Suprapubic skin (tissue), 4 donors: ENCODE data around the gene TSPAN14. TPM values are rescaled to one million over a fixed set of nuclear protein-coding genes. Genes with fewer than 3 reads are reported as not detected.
A peak's percentile ranks its signal among the peaks of the same experiment; 100 is the strongest.

ENCODE experiments used
- DNase-seq, 2 donors: peaks; one replicate each; pipeline ENCODE4 v3.0.0-alpha.2; 2019; ENCODE audit warnings: low spot score in 2 of 2
- H3K27ac ChIP-seq: fragments of 200-600 bp; sonication (generic); one replicate; pipeline ENCODE4 v1.5.1; 2019
- H3K27me3 ChIP-seq: fragments of 200-600 bp; sonication (generic); one replicate; pipeline ENCODE4 v1.5.1; 2019
- H3K36me3 ChIP-seq: fragments of 200-600 bp; sonication (generic); one replicate; pipeline ENCODE4 v1.5.1; 2019
- H3K4me1 ChIP-seq: fragments of 200-600 bp; sonication (generic); one replicate; pipeline ENCODE4 v1.5.1; 2019
- H3K4me3 ChIP-seq: fragments of 200-600 bp; sonication (generic); one replicate; pipeline ENCODE4 v1.5.1; 2019; ENCODE audit warnings: mild to moderate bottlenecking
- H3K9me3 ChIP-seq: fragments of 200-600 bp; sonication (generic); one replicate; pipeline ENCODE4 v1.5.1; 2019
- EP300 ChIP-seq: sonication (generic); formaldehyde crosslinking; IDR thresholded peaks from one replicate; pipeline ENCODE4 v1.6.1; 2017; ENCODE audit warnings: antibody characterized with exemption
- POLR2A ChIP-seq, 2 donors: fragments of 450-650 bp; IDR thresholded peaks; one replicate each; pipeline ENCODE4 v1.6.1; 2017; ENCODE audit warnings: antibody characterized with exemption in 2 of 2, mild to moderate bottlenecking in 2 of 2, moderate library complexity in 2 of 2
- POLR2AphosphoS5 ChIP-seq, 3 donors: sonication (generic); formaldehyde crosslinking; IDR thresholded peaks; one replicate each; pipeline ENCODE4 v1.6.1; 2017; ENCODE audit warnings: antibody characterized with exemption in 3 of 3
- WGBS: methylation state at CpG from one replicate; pipeline ENCODE4 v1.1.5; 2018; 5-methylcytosine and 5-hydroxymethylcytosine counted together
- total RNA-seq, 4 donors: library from RNA; depleted of rRNA; stranded (reverse); fragments of >200 nt; gene quantifications; one replicate each; pipeline ENCODE4 v1.1.0, GENCODE V29; 2016
- TF ChIP-seq, protein P1 (sequence below), 2 donors: fragments of 200-600 bp in 1 of 2; fragments of 450-650 bp in 1 of 2; sonication (generic) in 1 of 2; IDR thresholded peaks; one replicate each; pipeline ENCODE4 v1.5.1; 2016 to 2019; ENCODE audit warnings: antibody characterized with exemption in 2 of 2, mild to moderate bottlenecking in 1 of 2, moderate library complexity in 1 of 2

The TSPAN14 gene
- total RNA-seq, 4 donors from 2014 or later, result 99.7 to 145 (median 122) TPM

GRCh38 chr10:80464557-80465450 lies 10.7 kb downstream of the TSPAN14 start:
- Histone ChIP-seq H3K9me3 (no peaks in the 10 kb centered on the region), H3K27me3 (no peaks in the 10 kb centered on the region), H3K27ac (peak overlapping the region; percentile 88), H3K36me3 (no peaks in the 10 kb centered on the region), H3K4me3 (peak overlapping the region; percentile 36), H3K4me1 (peaks cover 100% of the 10 kb centered on the region)
- WGBS, result 30% methylated on average over 8 of the region's 14 CpGs
- DNase-seq, result no peak
- TF ChIP-seq, protein P1, sequence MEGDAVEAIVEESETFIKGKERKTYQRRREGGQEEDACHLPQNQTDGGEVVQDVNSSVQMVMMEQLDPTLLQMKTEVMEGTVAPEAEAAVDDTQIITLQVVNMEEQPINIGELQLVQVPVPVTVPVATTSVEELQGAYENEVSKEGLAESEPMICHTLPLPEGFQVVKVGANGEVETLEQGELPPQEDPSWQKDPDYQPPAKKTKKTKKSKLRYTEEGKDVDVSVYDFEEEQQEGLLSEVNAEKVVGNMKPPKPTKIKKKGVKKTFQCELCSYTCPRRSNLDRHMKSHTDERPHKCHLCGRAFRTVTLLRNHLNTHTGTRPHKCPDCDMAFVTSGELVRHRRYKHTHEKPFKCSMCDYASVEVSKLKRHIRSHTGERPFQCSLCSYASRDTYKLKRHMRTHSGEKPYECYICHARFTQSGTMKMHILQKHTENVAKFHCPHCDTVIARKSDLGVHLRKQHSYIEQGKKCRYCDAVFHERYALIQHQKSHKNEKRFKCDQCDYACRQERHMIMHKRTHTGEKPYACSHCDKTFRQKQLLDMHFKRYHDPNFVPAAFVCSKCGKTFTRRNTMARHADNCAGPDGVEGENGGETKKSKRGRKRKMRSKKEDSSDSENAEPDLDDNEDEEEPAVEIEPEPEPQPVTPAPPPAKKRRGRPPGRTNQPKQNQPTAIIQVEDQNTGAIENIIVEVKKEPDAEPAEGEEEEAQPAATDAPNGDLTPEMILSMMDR (IDR thresholded peaks at IDR 0.05), result no peak

GRCh38 chr10:80465451-80465835 lies 11.3 kb downstream of the TSPAN14 start:
- H3K9me3 ChIP-seq, result no peaks in the 10 kb centered on the region
- H3K36me3 ChIP-seq, result peaks cover 6% of the 10 kb centered on the region
- H3K4me3 ChIP-seq, result peak overlapping the region; percentile 36
- DNase-seq, result no peak
- peak overlapping the region; percentile 88 for H3K27ac ChIP-seq
- 34% methylated on average over 3 of the region's 3 CpGs for WGBS
- H3K27me3 ChIP-seq, result no peaks in the 10 kb centered on the region
- no peak for TF ChIP-seq POLR2A (IDR thresholded peaks at IDR 0.05)
- TF ChIP-seq EP300, result no peak
- TF ChIP-seq POLR2AphosphoS5 (IDR thresholded peaks at IDR 0.05), result no peak
- TF ChIP-seq, protein P1 (IDR thresholded peaks at IDR 0.05), result no peak
- peaks cover 100% of the 10 kb centered on the region for H3K4me1 ChIP-seq

GRCh38 chr10:80465839-80466590 lies 11.9 kb downstream of the TSPAN14 start:
- Histone ChIP-seq H3K36me3 (peaks cover 7% of the 10 kb centered on the region), H3K27me3 (no peaks in the 10 kb centered on the region), H3K27ac (peak overlapping the region; percentile 88), H3K9me3 (no peaks in the 10 kb centered on the region), H3K4me1 (peaks cover 100% of the 10 kb centered on the region), H3K4me3 (peak overlapping the region; percentile 36)
- DNase-seq, result no peak
- 85% methylated on average over 10 of the region's 10 CpGs for WGBS
- TF ChIP-seq EP300 (no peak), POLR2AphosphoS5 (IDR thresholded peaks at IDR 0.05) (no peak), POLR2A (IDR thresholded peaks at IDR 0.05) (no peak)
- TF ChIP-seq, protein P1 (IDR thresholded peaks at IDR 0.05), result no peak

DNA sequence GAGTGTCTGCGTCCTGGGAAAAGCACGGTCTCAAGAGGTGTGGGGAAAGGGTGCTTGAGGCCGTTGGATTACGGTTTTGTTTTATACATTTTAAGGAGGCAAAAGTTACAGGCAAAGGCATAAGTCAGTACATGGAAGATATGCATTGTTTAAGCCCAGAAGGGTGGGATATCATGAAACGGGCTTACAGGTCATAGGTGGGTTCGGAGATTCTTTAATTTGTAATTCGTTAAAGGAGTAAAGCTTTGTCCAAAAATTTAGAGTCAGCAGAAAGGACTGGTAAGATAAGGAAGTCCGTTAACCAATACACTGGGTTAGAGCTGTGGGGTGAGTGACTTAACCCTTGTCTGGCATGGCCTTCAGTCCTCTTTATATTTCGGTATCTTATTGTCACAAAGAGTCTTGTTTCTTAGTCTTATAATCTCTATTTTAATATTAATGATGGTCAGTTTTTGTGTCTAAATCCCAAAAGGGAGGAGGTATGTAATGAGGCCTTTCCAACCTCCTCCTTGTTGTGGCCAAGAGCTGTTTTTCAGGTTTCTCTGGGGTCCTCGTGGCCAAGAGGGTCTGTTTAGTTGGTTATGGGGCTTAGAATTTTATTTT lies 12.7 kb downstream of the TSPAN14 start:
- WGBS, result 69% methylated on average over 10 of the region's 10 CpGs
- DNase-seq, result no peak
- H3K9me3 ChIP-seq, result no peaks in the 10 kb centered on the region
- no peaks in the 10 kb centered on the region for H3K27me3 ChIP-seq
- peak overlapping the region; percentile 12 for H3K4me3 ChIP-seq
- peaks cover 100% of the 10 kb centered on the region for H3K4me1 ChIP-seq
- H3K27ac ChIP-seq, result peak overlapping the region; percentile 88
- H3K36me3 ChIP-seq, result peaks cover 7% of the 10 kb centered on the region
- TF ChIP-seq EP300 (no peak), POLR2AphosphoS5 (IDR thresholded peaks at IDR 0.05) (no peak), POLR2A (IDR thresholded peaks at IDR 0.05) (no peak)
- TF ChIP-seq, protein P1 (IDR thresholded peaks at IDR 0.05), result no peak

- DNase-seq, result peak; percentile 82 to 87
- H3K4me1 ChIP-seq, result peaks cover 100% of the 10 kb centered on the region
- no peak for TF ChIP-seq POLR2A (IDR thresholded peaks at IDR 0.05)
- TF ChIP-seq, protein P1 (IDR thresholded peaks at IDR 0.05), result no peak
- no peak for TF ChIP-seq EP300
- TF ChIP-seq POLR2AphosphoS5 (IDR thresholded peaks at IDR 0.05), result peak in 1 of 3 donors; percentile 65
- WGBS, result 33% methylated on average over 6 of the region's 6 CpGs
- H3K27ac ChIP-seq, result peak overlapping the region; percentile 88
- H3K4me3 ChIP-seq, result peak overlapping the region; percentile 12
- H3K27me3 ChIP-seq, result no peaks in the 10 kb centered on the region
- H3K9me3 ChIP-seq, result no peaks in the 10 kb centered on the region
- peaks cover 7% of the 10 kb centered on the region for H3K36me3 ChIP-seq
These were observed 13.9 kb downstream of the TSPAN14 start for GRCh38 chr10:80468002-80468401.
